CD4-positive, alpha-beta T cell treated with Interleukin-21 for 1 hour (primary cell): Measurements from ENCODE around the gene HRH4.

Experiments used
- DNase-seq: peaks from one replicate; pipeline ENCODE4 v3.0.0-alpha.2; 2020

HRH4 gene

DNA sequence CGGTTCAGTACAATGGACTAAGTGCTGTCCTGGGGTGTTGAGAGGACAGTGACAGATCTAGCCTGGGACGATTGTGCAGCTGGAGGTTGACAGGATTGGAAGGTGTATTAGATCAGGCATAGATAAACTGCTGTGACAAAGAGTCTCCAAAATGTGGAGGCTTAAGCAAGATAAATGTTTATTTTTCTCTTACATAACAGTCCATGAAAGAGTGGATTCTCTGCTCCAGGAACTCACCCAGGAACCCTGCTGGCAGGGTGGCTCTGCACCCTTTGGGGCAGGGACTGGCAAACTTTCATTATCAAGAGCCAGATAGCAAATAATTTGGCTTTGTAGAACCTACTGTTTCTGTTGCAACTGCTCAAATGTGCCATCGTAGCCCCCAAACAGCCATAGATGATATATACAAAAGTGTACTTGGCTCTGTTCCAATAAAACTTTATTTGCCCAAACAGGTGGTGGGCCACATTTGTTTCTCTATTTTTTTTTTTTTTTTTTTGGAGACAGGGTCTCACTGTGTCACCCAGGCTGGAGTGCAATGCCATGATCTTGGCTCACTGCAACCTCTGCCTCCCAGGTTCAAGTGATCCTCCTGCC, 9.7 kb downstream of the HRH4 start:
- no peak for DNase-seq

DNA sequence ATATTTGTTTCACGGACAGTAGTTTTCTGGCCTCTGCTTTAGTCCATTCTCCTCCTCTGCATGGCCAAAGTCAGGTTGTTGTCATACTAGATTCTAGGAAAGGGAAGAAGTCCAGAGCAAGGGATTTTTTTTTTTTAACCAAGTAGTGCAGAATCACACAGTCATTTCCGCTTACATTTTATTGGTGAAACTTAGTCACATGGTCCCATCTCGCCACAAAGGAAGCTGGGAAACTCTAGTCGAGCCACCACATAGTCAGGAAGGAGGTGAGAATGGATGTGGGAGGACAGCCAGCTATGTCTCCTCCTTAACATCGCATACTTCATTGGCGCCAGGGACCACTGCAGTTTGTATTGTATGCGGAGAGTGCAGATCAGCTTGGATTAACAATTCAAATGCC, 10.4 kb downstream of the HRH4 start:
- no peak for DNase-seq

DNA sequence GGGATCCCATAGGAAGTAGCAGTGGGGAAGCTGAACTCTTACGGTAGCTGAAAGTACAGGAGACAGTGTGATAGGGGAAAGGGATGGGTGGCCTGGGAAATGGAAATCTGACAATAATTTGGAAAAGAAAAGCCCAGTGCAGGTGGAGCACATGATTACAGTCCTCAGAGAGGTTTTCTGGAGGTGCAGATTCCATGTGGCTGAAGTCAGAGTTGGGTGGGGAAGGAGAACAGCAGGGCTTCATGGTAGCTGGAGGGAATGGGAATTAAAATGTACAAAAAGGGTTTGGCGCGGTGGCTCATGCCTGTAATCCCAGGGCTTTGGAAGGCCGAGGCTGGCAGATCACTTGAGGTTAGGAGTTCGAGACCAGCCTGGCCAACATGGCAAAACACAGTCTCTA, 12.2 kb downstream of the HRH4 start:
- no peak for DNase-seq

DNA sequence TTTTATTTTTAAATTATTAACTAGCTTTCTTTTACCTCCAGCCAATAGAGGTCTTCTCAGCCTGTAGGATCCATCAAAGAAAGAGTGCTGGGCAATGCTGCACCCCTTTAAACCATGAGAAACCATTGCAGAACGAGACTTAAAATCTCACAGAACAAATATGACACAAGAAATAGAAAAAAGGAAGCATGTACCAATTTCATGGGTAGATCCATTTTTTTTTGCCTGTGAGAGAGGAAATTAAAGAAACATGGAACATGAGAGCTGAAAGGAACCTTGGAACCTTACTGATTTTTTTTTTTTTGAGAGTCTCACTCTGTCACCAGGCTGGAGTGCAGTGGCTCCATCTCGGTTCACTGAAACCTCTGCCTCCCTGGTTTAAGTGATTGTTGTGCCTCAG, 14.0 kb downstream of the HRH4 start:
- no peak for DNase-seq

DNA sequence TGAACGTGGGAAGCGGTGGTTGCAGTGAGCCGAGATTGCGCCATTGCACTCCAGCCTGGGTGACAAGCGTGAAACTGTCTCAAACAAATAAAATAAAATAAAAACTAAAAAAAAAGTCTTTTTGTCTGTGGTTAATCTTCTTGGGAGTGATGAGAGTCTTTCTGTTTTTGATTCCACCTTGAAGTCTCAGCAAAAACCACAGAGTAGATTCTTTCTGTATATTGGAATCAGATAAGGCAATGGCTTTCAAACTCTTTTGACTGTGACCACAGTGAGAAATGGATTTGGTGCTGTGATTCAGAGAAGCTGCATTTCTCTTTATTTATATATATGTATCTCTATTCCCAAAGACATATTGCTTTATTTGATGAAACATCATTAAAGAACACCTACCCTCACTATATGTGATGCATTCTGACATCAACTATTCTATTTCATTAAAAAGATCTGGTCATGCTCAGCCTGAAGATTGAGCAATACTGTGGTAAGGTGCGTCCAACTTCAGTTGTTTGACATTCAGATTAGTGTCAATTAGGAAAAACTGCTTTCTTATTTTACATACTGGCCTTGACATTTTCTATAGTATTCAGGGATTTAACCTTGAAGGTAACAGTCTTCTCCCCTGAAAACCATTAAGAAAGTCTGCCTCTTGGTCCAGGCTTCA, 15.6 kb downstream of the HRH4 start:
- no peak for DNase-seq

DNA sequence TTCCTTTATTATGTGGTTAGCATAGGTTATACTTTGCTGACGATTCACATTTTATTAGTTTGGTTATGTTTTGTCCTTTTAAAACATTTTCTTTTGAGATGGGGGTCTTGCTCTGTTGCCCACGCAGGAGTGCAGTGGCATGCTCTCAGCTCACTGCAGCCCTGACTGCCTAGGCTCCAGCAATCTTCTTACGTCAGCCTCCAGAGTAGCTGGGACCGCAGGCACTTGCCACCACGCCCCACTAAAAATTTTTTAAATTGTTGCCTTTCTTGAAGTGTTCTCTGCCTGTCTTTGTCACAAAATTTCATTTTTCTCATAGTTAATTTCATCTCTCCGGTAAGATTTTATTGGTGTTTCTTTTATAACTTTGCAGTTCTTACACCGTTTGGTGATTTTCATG, 18.9 kb downstream of the HRH4 start:
- DNase-seq: no peak

DNA sequence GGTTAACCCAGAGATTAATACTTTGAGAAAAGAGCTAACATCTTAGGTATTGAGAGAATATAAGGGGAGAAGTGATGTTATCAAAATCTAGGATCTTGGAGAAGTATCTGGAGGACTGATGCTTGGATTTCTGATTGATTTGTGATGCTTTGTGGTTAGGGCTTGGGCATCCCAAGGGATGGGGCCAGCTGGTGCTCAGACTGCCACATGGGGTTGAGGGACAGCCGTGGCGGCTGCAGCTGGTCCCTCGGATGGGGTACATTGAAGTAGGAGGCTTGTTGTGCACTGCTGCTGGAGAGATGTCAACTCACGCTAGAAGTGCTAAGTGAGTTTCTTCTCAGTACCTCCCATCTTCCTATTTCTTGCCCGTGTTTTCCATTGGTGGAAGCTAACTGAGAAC, 22.4 kb downstream of the HRH4 start:
- DNase-seq: no peak

DNA sequence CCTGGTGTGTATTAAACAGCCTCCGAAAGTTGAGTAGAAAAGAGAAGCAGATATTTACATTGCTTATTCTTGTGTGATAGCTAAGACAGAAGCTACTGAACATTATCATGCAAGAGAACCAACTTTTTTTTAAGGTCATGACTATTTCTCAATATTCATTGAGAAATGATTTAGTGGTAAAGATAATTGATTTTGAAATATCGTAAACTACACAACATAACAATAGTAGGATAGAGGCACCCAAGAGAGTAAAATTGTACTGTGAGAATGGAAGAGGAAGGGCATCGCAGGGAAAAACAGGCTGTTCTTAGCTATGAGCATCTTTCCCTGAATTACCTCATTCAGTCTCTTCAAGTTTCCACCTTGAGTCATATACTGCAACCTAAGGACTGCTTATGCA, 25.2 kb downstream of the HRH4 start:
- no peak for DNase-seq

DNA sequence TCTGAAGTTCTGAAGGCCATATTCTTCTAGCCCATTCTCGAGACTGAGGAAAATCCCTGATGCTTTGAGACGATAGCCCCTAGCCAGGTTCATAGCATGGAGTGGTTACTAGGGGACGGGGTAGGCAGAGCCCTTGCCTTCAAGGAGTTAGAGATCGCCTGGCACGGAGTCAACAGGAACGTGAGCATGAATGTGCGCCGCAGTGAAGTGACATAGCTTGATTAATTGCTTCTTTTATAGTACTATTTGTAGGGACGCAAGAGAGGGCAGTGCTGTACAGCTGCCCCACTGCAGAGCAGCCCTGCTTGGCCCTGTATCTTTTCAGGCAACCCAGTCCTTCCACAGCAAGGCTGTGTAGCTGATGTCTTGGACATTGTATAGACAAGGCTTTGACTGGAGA, 26.2 kb downstream of the HRH4 start:
- DNase-seq: no peak

DNA sequence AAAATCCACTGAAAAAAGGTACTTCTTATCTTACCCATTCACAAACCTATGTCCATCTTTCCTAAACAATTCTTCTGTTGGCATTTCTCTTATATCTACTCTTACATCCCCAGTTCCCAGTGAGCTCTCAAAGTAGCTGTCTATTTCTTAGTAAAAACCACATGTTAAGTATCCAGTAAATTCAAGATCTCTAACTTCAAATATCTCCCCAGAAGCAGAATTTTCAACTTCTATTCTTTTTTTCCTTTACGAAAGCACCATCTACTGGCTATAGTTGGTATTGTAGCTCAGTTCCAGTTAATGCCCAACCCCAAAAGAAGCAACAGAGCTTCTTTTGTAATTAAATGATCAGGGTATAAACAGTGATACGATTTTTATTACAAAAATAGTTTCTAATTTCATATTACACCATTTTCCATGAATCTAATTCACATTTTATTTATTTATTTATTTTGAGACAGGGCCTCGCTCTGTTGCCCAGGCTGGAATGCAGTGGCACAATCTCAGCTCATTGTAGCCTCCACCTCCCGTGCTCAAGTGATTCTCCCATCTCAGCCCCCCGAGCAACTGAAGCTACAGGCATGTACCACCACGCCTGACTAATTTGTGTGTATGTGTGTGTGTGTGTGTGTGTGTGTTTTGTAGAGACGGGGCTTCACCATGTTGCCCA, 28.5 kb downstream of the HRH4 start:
- peak; percentile 48 for DNase-seq

DNA sequence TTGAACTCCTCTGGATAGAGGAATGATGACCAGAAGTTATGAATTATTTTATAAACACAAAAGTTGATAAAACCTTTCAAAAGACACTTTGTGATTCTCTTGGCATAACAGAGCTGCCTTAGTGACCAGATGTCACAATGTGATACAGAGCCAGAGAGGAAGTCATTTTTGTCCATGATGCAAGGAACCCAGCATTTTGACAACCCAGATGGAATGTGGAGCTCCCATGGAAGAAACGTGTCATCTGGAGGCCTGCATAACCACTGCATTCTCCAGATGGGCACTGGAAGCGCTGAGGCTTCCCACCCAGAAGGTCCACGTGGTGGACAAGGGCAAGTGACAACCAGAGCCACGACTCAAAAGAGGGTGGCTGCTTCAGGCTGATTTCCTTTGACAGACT, 30.1 kb downstream of the HRH4 start:
- no peak for DNase-seq

DNA sequence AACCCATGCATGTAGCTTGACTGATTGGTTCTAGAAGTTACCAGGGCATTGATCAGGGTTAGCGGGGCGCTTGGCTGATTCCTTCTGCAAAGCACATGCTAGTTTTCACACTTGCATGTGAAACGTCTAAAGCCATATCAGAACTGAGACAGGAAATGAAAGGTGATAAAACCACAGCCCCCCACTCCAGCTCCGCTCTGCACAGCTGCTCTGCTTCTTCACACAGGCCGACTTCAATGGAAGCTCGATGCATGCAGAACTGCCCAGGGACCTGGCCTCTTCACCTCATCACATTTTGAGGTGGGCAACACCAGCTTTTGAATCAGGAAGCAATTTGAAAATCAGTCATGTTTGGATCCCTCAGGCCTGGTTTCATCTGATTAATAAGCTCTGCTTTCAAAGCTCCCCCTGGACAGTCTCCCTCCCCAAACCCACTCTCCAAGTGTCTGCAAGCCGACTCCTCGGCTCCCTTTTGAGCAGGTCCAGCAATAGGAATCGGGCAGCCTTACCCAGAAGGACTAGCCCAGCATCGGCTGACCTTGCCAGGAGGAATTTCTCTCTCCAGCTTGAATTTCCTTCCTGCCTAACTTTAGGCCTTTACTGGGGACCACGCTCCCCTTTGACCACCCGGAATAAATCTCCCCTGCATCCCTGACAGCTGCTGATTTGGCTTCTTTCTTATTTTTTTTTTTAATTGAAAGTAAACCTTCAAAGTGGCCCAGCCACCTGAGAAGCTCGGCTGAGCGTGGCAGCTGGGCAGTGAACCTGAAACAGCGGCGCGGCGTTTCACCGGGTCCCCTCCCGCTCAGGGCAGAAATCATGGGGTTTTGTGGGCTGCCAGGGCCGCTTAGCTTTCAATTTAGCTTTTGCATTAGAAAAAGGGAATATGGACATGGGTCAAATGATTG, 31.7 kb downstream of the HRH4 start:
- peak; percentile 25 for DNase-seq

DNA sequence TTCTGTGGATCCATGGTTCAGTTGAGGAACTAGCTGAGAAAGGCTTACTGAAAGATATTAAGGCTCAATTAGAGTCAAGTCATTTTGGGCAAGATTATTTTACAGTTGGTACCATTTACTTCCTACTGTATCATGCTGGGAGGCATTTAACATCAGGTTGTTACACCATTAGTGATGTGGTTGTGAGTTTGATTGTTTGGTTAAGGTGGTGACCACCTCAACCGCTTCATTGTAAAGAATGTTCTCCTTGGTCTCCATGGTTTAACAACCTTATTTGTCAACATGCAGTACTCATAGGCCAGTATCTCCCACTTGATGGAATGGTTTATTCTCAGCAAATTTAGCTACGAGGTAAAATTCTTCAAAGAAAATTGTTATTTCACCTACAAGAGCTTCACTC, 34.1 kb downstream of the HRH4 start:
- no peak for DNase-seq

DNA sequence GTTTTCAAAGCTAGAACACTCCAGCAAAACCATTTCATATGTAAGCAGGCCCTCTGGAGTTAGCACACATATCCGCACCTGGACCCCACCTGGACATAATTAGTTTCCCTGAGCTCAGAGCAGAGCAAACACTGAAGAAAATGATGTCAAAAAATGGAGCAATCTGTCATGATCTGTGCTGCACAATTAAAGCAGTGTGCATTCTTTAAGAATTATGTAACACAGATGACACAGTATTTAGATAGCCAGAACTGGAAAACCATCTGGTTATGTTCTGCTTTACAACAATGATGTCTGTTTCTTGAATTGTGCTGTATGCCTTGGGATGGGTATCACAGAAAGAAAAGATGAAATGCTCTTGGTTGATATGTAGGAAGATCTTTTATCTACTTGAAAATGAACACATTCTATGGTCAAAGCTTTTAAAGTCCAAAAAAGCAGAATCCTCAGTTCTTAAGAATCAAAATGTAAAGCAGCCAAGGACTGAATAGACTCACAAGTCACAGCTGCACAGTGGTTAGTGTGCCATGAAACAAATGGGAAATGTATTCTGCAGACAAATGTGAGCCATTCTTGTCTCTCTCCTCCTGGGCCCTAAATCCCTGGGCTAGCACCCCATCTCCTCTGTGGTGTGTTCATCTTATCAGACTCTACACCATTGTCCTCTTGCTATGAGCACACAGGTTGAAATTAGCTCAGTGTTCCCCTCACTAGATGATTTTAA, 36.8 kb downstream of the HRH4 start:
- DNase-seq: no peak

DNA sequence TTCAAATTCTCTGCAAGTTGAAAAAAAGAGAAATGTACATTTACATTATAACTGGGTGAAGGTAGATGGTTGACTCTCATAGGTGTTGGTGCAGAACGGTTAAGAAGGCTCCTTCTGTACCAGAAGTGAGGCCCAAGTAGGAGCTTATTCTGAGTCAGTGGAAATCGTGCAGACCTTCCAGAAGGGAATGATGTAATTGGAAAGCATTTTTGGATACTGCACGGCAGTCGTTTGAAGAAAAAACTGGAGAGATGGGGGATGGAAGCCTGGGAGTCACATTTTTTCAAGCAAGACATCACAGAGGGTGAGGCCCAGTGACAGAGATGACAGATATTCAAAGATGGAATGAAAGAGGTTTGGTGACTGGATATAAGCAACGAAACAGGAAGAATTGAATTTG, 39.4 kb downstream of the HRH4 start:
- no peak for DNase-seq

DNA sequence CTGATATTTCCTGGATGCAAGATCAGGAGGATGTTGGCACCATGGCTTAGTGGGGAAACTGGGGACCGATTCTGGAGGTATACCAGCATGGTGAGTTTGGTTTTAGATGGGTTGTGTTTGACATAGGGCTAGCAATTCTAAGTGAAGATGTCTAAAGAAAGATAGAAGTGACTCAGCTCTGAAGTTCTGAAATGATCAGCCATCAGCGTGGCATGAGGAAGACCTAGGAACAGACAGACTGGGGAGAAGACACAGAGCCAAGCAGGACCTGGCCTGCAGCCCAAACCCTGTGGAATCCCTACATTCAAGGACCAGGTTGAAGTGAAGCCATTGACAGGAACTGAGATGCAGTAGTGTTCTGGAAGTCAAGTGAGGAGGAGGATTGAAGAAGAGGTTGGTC, 39.8 kb downstream of the HRH4 start:
- no peak for DNase-seq

DNA sequence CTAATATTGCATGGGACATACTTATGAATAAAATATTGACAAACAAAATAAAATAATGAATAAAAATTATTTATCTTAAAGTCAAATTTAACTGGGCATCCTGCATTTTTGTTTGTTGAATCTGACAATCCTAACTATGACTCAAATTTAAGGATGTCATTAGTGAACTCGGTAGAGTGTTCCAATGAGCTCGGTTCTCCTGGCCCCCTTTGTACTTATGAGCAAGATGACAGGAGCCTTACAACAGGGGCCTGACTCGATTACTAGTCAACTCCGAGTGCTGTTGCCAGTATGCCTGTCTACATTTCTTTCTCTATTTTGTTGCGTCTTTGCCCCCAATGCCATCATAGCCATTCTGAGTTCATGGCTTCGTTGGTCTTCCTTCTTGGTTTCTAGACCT, 40.3 kb downstream of the HRH4 start:
- DNase-seq: no peak

DNA sequence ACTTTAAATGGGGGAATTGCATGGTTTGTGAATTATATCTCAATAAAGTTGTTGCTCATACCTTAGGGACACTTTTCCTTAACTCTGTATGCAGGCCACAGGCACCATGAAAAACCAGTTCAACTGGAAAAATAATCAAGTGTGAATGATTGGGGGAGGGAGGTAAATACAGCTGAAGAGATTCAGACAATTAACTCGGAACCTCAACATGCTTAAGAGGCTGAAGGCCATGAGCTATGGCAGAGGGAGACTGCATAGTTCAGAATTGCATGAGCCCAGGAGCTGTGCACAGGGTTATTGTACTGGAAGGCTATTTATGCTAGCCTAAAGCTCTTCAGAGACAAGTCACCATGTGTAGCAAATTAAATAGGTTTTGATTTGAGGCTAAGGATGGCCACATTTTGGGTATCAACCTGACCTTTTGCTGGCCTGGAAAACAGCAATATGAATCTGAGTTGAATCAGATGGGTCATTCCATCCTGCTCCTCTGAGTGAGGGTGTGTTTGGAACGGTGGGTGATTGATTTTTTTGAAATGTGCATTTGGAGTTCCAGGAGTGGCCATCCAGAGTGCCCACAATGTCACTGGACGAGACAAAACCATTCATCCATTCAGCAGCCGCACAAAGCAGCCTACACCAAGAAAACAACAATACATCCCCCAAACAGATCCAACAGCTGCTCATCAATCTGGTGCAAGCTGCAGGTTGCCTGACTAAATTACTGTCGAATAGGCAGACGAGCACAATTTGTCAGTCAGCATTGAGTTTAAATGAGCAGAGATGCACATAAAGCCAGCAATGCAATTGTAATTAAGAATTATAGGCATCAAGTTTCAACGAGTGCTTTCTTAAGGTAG, 42.5 kb downstream of the HRH4 start:
- no peak for DNase-seq

DNA sequence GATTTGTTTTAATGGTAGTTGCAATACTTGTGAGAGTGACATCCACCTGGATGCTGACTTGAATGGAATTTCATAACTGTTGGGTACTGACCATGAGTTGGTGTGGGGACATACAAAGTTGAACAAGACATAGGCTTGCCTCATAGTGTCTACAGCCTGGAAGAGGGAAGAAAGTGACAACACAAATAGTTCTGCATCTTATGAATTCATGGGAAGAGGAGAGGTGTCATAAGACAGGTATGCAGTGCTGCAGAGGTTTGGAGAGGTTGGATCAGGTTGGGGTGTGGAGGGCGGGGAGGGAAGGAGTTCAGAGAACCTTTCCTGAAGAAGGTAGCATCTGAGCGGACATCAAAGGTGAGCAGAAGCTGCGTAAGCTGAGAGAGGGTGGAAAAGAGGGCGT, 44.0 kb downstream of the HRH4 start:
- DNase-seq: no peak

DNA sequence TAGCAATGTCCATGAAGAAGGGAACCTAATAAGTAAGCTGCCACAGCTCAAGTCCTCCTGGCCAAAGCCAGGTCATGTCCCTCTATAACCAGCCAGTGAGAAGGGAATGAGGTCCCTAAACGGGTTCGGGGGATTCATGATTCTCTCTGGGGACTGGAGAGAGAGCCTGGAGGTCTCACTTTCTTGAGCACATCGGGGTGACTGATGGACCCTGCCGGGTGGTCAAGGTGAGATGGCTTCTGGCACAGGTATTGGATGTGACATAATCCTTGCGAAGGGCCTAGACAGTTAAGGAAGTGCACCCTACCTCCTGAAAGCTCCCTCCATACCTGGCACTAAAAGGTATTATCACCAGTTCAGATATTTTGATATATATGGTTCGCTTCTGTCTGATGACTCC, 45.7 kb downstream of the HRH4 start:
- DNase-seq: no peak

DNA sequence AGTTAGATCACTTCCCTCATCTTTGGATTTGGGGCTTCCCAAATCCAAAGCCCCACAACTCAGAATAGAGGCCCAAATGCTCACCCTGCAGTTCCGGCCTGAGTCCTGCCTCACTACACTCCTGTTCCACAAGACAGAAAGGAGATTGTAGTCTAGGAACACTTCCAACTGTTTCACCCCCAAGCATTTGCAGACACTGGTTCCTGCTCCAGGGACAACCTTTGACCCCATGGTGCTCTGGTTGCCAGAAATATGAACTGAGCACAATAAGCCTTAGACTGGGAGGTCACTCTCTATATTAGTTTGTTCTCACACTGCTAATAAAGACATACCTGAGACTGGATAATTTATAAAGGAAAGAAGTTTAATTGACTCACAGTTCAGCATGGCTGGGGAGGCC, 49.0 kb downstream of the HRH4 start:
- no peak for DNase-seq

DNA sequence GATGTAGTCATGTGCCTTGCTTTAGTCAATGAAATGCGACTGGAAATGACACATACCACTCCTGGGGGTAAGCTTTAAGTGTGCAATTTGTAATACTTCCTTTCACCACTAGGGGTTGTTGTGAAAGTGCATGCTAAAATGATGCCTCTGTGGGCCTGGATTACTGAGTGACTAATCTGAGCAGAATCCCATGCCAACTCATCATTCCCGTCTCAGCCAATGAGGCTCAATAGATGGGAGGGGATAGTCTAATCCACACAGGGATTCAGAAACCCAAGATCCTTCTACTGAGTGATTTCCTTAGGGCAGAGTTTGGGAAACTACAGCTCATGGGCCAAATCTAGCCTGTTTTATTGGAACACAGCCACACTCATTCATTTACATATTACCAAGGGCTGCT, 54.0 kb downstream of the HRH4 start:
- peak; percentile 24 for DNase-seq
